ENCODE data around the gene GRK7.
"Not testable (repeated sequence)": the region's sequence is repeated elsewhere in the genome, so short reads cannot be mapped to it uniquely, and the experiment has no call there.

GRK7 gene

GRCh38 chr3:141798448-141798845 lies 35.2 kb downstream of the GRK7 start:
- no peaks in the 10 kb centered on the region for H3K27me3 ChIP-seq (ENCODE audit: insufficient read depth, low read length)
- H3K4me1 ChIP-seq (ENCODE audit: insufficient read depth, low read length, severe bottlenecking) = peaks cover 43% of the 10 kb centered on the region
- H3K36me3 ChIP-seq (ENCODE audit: insufficient read depth, low read length) = no peaks in the 10 kb centered on the region
- no peak overlapping the region for H2AFZ ChIP-seq (ENCODE audit: low read length)
- H3K79me2 ChIP-seq (ENCODE audit: insufficient read depth, low read length) = no peaks in the 10 kb centered on the region
- no peaks in the 10 kb centered on the region for H3F3A ChIP-seq (ENCODE audit: insufficient read depth, low read length)
- TF ChIP-seq EZH2 (IDR thresholded peaks at IDR 0.05; ENCODE audit: borderline replicate concordance, low read length) = no peak
- TF ChIP-seq, protein P1, sequence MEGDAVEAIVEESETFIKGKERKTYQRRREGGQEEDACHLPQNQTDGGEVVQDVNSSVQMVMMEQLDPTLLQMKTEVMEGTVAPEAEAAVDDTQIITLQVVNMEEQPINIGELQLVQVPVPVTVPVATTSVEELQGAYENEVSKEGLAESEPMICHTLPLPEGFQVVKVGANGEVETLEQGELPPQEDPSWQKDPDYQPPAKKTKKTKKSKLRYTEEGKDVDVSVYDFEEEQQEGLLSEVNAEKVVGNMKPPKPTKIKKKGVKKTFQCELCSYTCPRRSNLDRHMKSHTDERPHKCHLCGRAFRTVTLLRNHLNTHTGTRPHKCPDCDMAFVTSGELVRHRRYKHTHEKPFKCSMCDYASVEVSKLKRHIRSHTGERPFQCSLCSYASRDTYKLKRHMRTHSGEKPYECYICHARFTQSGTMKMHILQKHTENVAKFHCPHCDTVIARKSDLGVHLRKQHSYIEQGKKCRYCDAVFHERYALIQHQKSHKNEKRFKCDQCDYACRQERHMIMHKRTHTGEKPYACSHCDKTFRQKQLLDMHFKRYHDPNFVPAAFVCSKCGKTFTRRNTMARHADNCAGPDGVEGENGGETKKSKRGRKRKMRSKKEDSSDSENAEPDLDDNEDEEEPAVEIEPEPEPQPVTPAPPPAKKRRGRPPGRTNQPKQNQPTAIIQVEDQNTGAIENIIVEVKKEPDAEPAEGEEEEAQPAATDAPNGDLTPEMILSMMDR (IDR thresholded peaks at IDR 0.05; ENCODE audit: low read length) = no peak
- H3K9ac ChIP-seq (ENCODE audit: low read length) = no peak overlapping the region
- H3K4me3 ChIP-seq (ENCODE audit: low read depth, low read length, poor library complexity, severe bottlenecking) = no peak overlapping the region
- no peak overlapping the region for H3K4me2 ChIP-seq (ENCODE audit: low read length)
- no peaks in the 10 kb centered on the region for H3K9me2 ChIP-seq (ENCODE audit: low read depth, low read length)
- no peaks in the 10 kb centered on the region for H3K9me3 ChIP-seq (ENCODE audit: low read length)
- H4K20me1 ChIP-seq (ENCODE audit: insufficient read depth, low read length) = no peaks in the 10 kb centered on the region
- H3K27ac ChIP-seq (ENCODE audit: low read depth, low read length, poor library complexity, severe bottlenecking) = peak overlapping the region; percentile 94

- H2AFZ ChIP-seq (ENCODE audit: low read length) = no peak overlapping the region
These were observed 39.3 kb downstream of the GRK7 start for GRCh38 chr3:141802316-141803077.

GRCh38 chr3:141803538-141803937 lies 40.3 kb downstream of the GRK7 start:
- H3K9ac ChIP-seq (ENCODE audit: low read length); H3F3A ChIP-seq (ENCODE audit: insufficient read depth, low read length); H3K79me2 ChIP-seq (ENCODE audit: insufficient read depth, low read length); H3K4me1 ChIP-seq (ENCODE audit: insufficient read depth, low read length, severe bottlenecking); H3K4me3 ChIP-seq (ENCODE audit: low read depth, low read length, poor library complexity, severe bottlenecking); H3K4me2 ChIP-seq (ENCODE audit: low read length); H2AFZ ChIP-seq (ENCODE audit: low read length); H3K27me3 ChIP-seq (ENCODE audit: insufficient read depth, low read length); H3K9me2 ChIP-seq (ENCODE audit: low read depth, low read length); H3K27ac ChIP-seq (ENCODE audit: low read depth, low read length, poor library complexity, severe bottlenecking); H4K20me1 ChIP-seq (ENCODE audit: insufficient read depth, low read length); H3K9me3 ChIP-seq (ENCODE audit: low read length); H3K36me3 ChIP-seq (ENCODE audit: insufficient read depth, low read length): not testable (repeated sequence)

More at GRCh38 chr3:141802316-141803077, 39.3 kb downstream of the GRK7 start:
- H3K4me2 ChIP-seq (ENCODE audit: low read length) = no peak overlapping the region
- no peak overlapping the region for H3K4me3 ChIP-seq (ENCODE audit: low read depth, low read length, poor library complexity, severe bottlenecking)
- no peaks in the 10 kb centered on the region for H3K9me2 ChIP-seq (ENCODE audit: low read depth, low read length)
- peaks cover 9% of the 10 kb centered on the region for H3K4me1 ChIP-seq (ENCODE audit: insufficient read depth, low read length, severe bottlenecking)
- no peak overlapping the region for H3K27ac ChIP-seq (ENCODE audit: low read depth, low read length, poor library complexity, severe bottlenecking)
- no peak for TF ChIP-seq EZH2 (IDR thresholded peaks at IDR 0.05; ENCODE audit: borderline replicate concordance, low read length)
- TF ChIP-seq, protein P1 (IDR thresholded peaks at IDR 0.05; ENCODE audit: low read length) = no peak
- H3K79me2 ChIP-seq (ENCODE audit: insufficient read depth, low read length) = no peaks in the 10 kb centered on the region
- H3K9ac ChIP-seq (ENCODE audit: low read length) = no peak overlapping the region
- no peaks in the 10 kb centered on the region for H4K20me1 ChIP-seq (ENCODE audit: insufficient read depth, low read length)
- H3K27me3 ChIP-seq (ENCODE audit: insufficient read depth, low read length) = no peaks in the 10 kb centered on the region
- no peaks in the 10 kb centered on the region for H3F3A ChIP-seq (ENCODE audit: insufficient read depth, low read length)
- no peaks in the 10 kb centered on the region for H3K36me3 ChIP-seq (ENCODE audit: insufficient read depth, low read length)
- no peaks in the 10 kb centered on the region for H3K9me3 ChIP-seq (ENCODE audit: low read length)

DNA sequence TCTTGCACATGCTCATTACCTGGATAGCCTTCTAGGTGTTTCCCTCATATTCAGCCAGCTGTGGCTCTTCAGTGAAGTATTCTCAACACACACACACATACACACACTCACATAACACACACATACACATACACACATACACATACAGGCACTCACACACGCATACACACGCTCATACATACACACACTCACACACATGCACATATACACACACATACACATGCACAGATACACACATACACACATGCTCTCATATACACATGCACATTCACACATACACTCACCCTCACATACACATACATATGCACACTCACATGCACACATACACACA lies 41.2 kb downstream of the GRK7 start:
- Histone ChIP-seq H3K4me2 (ENCODE audit: low read length) (no peak overlapping the region), H3K9me3 (ENCODE audit: low read length) (no peaks in the 10 kb centered on the region), H3K27ac (ENCODE audit: low read depth, low read length, poor library complexity, severe bottlenecking) (no peak overlapping the region), H3K9me2 (ENCODE audit: low read depth, low read length) (no peaks in the 10 kb centered on the region), H4K20me1 (ENCODE audit: insufficient read depth, low read length) (no peaks in the 10 kb centered on the region), H3K4me3 (ENCODE audit: low read depth, low read length, poor library complexity, severe bottlenecking) (no peak overlapping the region), H3K79me2 (ENCODE audit: insufficient read depth, low read length) (no peaks in the 10 kb centered on the region), H2AFZ (ENCODE audit: low read length) (no peak overlapping the region), H3F3A (ENCODE audit: insufficient read depth, low read length) (no peaks in the 10 kb centered on the region), H3K27me3 (ENCODE audit: insufficient read depth, low read length) (no peaks in the 10 kb centered on the region), H3K4me1 (ENCODE audit: insufficient read depth, low read length, severe bottlenecking) (no peaks in the 10 kb centered on the region), H3K9ac (ENCODE audit: low read length) (no peak overlapping the region), H3K36me3 (ENCODE audit: insufficient read depth, low read length) (no peaks in the 10 kb centered on the region)
- TF ChIP-seq EZH2 (IDR thresholded peaks at IDR 0.05; ENCODE audit: borderline replicate concordance, low read length) = no peak
- TF ChIP-seq, protein P1 (IDR thresholded peaks at IDR 0.05; ENCODE audit: low read length) = no peak

Measured in OCI-LY1 (cell line).